Choroid plexus epithelial cell (primary cell): ENCODE data around the gene B3GNT7.

ENCODE experiments used
- DNase-seq: peaks from one replicate; pipeline ENCODE4 v3.0.0-alpha.2; 2010; ENCODE audit warnings: low read depth
- H3K4me3 ChIP-seq: 2 replicates; pipeline ENCODE4 v1.5.1; 2011; ENCODE audit warnings: low read depth, mild to moderate bottlenecking, control low read depth, low read length, moderate library complexity
- CTCF ChIP-seq: conservative IDR thresholded peaks from 2 replicates; pipeline ENCODE4 v1.5.1; 2011; ENCODE audit warnings: low read depth, mild to moderate bottlenecking, control low read depth, inconsistent platforms, low read length, moderate library complexity

Gene B3GNT7

GRCh38 chr2:231413456-231413855, 17.9 kb downstream of the B3GNT7 start:
- TF ChIP-seq CTCF = no peak
- no peak for DNase-seq
- H3K4me3 ChIP-seq = no peak overlapping the region

DNA sequence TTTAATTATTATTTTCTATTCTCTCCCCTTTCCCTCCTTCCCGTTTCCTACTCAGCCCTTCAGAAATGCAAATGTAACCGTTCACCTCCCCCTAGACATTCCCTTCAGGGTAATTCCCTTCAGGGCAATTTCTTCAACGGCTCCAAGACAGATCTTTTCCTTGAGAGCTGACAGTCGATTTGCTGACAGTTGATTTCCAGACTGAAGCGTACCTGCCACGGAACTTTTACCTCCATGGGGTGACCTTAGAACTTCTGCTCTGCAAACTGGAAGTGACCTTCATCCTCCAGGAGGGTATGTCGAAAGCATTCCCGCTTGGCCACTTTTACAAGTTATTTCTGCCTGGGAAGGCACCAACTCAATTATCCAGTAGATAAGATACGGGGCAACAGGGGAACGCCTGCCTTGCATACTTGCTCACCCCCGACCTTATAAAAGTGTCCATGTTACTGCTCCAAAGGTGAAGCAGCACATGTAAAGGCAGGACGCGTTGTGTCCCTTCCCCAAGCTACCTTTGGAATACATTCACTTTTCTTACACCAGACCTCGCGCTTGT, 18.5 kb downstream of the B3GNT7 start:
- TF ChIP-seq CTCF = no peak
- H3K4me3 ChIP-seq = no peak overlapping the region
- no peak for DNase-seq

- H3K4me3 ChIP-seq = no peak overlapping the region
- TF ChIP-seq CTCF = no peak
- DNase-seq = no peak
Measured at GRCh38 chr2:231415029-231415428, 19.5 kb downstream of the B3GNT7 start.

- no peak overlapping the region for H3K4me3 ChIP-seq
- TF ChIP-seq CTCF = no peak
Measured at GRCh38 chr2:231418820-231419640, 23.5 kb downstream of the B3GNT7 start.

DNA sequence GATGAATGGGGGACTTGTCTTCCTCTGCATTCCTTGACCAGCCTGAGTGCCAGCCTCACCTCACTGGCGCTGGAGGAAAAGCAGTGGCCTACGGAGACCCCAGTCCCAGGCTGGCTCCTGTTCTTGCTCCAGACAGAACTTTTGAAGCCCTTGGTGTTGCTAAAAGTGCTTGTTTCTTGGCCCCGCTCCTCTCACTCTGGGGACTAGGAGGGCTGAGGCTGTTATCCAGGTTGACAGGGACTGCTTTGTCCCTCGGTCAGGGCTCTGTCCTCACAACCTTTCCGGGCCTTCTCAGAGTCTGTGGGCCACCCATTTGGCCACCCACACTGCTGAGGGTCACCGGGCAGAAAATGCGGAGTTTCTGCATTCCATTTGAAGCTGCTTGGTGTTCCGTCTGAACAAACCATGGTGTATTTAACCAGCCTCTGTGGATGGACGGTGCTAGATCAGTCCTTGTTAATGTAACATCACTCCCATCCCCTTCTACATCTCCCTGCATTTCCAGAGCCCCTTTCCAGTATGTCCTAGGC, 25.6 kb downstream of the B3GNT7 start:
- no peak overlapping the region for H3K4me3 ChIP-seq
- no peak for DNase-seq
- TF ChIP-seq CTCF = no peak

More at GRCh38 chr2:231418820-231419640, 23.5 kb downstream of the B3GNT7 start:
- no peak for DNase-seq

DNA sequence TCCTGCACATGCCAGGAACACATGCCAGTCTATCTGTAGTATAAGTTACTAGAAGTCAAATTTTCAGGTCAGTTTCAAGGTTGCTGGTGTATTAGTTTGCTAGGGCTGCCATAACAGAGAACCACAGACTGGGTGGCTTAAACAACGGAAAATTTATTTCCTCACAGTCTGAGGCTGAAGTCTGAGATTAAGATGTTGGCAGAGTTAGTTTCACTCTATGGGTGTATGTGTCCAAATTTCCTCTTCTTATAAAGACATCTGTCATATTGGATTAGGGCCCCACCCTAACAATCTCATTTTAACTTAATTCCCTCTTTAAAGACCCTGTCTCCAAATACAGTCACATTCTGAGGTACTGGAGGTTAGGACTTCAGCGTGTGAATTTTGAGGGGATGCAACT, 26.5 kb downstream of the B3GNT7 start:
- no peak for TF ChIP-seq CTCF
- DNase-seq = no peak
- no peak overlapping the region for H3K4me3 ChIP-seq

GRCh38 chr2:231423176-231423575, 27.7 kb downstream of the B3GNT7 start:
- H3K4me3 ChIP-seq = no peak overlapping the region
- TF ChIP-seq CTCF = no peak
- DNase-seq = no peak
